Activated CD8-positive, alpha-beta memory T cell treated with anti-CD3 and anti-CD28 coated beads for 1 hour (primary cell): ENCODE results near the gene MED31.
"Not testable (repeated sequence)": the region's sequence is repeated elsewhere in the genome, so short reads cannot be mapped to it uniquely, and the experiment has no call there.

ENCODE experiments used
- DNase-seq, 2 donors: peaks; one replicate each; pipeline ENCODE4 v3.0.0-alpha.2; 2020; ENCODE audit warnings: low read depth in 1 of 2; ENCODE audit errors: extremely low read depth in 1 of 2

The MED31 gene

DNA sequence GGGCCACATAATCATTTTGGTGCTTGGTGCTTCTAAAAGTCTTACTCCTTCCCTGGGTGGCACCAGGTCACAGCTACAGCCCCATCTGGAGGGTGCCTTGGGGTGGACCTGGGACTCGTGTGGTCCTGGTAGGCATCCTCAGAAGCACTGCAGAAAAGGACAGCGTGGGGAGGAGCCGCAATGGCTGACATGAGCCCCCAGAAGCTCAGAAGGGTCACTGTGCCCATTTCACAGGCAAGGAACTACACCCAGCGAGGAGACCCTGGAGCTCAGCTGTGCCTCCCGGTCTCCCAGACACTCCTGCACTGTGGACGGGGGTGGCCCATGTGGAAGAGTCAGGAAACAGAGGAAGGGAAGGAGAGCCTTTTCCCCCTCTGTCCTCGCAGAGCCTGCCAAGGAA is 26.5 kb upstream of the MED31 start:
- DNase-seq: no peak

DNA sequence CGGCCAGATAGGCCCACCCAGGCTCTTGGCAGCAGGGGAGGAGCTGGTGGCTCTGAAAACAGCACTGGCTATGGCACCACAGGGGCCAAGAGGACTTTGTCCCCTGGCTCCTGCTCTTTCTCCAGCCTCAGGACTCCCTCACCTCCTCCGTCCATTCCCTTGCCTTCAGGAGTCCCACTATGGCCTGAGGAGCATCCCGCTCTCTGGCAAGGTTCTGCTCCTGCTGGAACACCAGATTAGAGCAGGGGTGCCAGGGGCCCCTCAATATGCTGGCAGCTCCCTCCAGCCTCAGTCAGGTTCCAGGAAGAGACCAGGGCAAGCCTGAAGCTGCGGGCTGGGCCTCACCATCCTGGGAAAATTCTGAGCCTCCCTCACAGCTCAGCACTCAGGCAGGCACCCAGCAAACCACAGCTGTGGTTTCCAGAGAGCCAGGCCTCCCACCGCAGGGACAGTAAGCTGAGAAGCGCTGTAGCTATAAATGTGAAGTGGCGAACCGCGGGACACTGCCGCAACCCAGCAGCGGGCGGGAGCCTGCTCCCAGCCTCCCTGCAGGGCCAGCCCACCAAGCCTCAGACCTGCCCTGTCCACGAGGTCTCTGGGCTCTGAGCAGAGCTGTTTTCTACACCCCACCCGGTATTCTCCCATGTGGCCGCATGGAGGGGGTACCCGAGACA is 25.9 kb upstream of the MED31 start:
- no peak for DNase-seq

DNA sequence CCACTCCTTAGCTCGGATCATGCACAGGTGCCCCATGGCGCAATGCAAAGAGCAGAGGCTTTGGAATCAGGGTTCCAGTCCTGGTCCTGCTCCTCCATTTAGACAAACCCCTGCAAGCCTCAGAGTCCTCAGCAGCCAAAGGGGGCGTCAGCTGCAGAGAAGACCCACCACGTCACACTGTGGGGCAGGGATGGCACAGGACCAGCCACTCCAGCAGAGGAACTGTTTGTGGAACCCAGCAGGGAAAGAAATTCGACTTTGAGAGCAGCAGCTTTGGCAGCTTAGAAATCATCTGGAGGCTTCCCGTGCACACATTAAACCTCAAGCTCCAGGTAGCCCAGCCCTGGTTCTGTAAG is 25.4 kb upstream of the MED31 start:
- no peak for DNase-seq

DNA sequence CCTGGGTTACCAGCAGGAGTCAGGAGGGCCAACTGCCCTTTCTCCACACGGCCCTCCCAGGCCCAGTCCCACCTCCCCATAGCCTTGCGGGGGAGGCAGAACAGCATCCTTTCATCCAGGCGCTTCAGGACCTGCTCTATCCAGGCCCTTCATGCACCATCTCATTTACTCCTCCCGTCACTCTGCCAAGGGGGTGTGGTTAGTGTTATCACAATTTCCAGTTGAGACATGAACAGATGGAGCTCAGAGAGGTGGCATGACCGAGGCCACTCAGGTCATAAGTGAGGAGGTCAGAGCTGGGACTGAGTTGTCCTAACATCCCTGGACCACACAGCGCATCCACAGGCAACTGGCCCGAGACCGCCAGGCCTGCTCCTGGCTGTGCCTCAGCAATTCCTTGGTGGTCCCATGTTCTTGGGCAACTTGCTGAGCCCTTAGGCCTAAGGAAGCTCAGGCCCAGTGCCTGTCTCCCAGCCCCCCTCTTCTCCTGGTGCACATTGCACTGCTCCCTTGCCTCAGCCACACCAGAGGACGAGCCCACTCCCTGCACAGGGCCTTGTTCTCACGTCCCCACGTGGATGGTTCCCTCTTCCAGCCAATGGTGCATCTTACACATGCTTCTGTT is 23.9 kb upstream of the MED31 start:
- no peak for DNase-seq

DNA sequence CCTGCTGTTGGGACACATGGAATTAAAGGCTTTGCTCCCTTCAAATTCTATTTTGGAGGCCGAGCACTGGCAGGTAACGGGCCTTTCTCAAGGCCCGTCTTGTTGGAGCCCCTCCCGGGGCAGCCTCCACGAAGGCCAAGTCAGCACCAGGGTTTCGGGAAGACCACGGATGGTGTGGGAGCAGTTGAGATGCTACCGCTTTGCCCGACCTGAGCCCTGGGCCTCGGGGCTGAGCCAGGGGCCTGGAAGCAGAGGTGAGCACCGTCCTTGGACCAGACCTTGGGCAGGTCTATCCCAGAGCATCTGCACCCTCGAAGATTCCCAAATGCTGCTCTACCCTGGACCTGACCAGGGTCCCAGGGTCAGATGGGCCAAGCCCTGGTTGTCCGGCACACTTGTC is 23.2 kb upstream of the MED31 start:
- no peak for DNase-seq

DNA sequence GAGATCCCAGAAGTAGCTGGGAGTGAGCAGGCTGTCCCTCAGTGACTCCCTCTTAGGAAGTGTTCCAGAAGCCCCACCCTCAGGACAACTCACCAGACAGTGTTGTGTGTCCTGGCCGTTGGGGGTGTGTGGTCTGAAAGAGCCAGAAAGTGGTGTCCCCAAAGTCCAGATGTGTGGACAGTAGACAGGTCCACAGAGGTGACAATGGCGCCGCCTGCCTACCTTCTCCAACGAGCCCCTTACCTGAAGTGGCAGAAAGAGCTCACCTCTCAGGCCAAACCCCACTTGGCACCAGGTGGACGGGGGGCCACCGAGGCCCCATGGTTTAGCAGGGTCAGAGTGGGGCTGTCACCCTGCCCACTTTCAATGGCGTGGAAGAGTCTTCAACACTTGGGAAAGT is 20.0 kb upstream of the MED31 start:
- DNase-seq: no peak

DNA sequence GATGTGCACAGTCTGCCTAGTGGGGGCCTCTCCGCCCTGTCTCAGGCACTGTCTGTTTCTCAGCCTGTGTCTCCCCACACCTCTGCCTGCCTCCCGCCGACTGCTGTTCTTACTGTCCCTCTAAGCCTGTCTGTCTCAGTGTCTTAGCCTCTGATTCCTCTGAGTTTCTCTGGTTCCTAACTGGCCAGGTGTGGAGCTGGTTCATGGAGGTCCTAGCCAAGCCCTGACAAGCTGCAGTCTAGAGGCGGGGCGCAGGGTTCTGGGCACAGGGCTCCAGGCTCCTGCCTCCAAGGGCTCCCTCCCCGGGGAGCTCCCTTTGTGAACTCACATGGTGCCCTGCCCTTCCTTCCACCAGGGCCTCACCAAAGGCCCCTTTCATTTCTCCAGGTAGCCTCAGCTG is 19.6 kb upstream of the MED31 start:
- DNase-seq: no peak

DNA sequence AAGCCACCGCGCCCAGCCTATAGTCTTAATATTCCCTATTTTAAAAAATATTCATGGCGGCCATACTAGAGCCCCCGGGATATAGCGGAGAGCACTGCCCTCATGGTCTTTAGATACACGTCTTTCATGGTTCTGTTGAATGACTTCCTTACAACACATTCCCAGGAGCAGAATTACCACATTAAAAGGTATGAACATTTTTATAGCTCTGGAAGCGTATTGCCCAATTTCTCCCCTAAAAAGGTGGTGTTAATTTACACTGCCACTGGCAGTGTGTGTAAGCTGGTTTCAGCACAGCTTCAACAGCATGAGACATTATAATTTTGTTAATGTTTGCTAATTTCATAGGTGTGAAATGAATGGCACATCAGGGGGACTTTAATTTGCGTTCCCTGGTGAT is 19.2 kb upstream of the MED31 start:
- no peak for DNase-seq

DNA sequence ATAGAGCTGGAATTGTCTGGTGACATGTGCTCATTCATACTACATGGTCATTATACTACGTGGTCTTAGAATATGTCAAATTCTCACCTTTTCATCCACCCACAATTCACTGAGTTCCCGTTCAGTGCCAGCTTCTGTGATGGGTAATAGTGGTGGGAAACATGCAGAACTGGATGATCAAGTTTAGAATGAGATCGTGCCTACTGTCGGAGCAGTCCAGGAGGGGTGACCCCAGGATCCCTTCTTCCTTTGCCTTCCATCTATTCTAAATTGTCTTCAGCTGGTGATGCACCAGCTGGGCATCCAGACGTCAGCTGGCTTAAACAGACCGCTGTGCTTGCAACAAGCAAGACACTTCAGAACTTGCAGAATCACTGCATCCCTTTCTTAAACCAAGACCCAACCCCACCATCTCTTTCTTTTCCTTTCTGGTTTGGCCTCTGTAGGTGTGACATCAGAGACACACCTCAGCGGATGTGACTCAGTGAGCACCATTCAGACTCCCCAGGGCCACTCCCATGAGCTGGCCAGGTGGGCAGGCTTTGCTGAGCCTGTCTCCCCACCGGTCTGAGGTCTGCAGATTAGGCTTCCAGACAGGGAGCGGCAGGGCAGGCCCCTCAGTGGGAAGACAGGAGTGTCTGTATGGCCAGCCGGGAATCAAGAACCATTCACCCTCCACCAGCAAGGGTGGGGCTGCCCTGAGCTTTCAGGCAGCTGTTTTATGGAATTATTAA is 18.2 kb upstream of the MED31 start:
- DNase-seq: no peak

DNA sequence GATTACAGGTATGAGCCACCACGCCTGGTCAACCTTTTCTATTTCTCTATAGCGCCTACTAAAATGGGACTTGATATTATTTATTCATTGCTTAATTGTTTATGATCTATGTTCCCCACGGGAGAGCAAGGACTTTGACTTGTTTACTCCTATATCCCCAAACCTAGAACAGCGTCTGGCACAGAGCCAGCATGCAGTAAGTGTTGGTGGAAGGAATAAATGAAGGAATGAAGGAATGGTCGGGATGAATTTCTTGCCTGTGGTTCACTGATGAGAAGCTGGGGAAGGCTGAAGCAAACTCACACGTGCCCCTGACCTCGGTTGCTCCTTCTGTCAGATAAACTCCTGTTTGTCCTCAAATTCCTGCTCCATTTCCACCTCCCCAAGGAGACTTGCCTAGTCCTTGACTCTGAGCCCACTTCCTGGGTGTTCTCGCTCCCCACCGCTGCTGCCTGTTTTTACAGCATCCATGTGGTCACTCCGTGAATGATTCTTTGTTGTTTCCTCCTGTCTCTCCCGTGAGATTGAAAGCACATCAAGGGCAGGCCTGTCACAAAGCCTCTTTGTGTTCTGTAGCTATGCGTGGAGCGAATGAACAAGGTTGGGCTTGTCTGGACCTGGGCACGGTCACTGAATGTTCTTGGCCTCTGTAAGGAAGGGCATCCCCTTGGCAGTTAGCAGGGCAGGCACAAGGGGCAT is 17.5 kb upstream of the MED31 start:
- no peak for DNase-seq

DNA sequence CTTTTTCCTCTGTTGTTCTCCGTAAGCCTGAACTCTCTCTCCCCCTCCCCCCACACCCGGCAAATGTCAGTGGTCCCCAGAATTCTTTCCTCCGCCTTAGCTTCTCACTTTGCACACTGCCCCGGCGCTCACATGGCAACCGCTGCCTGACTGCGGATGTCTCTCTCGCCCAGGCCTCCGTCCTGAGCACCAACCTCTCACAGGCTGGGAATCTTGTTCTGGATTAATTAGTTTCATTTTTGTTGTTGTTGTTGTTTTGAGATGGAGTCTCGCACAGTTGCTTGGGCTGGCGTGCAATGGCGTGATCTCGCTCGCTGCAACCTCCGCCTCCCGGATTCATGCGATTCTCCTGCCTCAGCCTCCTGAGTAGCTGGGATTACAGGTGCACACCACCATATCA is 16.8 kb upstream of the MED31 start:
- no peak for DNase-seq

DNA sequence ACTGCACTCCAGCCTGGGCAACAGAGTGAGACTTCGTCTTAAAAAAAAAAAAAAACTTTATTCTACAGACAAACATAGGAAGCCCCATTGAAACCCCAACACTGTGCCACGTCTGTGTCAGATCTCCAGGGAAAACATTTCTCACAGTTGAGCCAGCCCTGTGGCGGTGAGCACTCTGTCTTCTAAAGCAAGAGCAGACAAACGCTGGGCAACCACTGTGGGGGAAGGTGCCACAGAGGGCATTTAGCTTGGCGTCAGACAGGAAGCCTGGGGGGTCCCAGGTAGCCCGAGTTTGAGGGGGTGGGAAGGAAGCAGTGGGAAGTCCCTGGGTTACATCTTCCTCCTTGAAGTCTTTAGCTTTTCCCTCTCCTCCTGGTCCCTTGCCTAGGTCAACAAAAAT is 16.1 kb upstream of the MED31 start:
- DNase-seq: no peak

DNA sequence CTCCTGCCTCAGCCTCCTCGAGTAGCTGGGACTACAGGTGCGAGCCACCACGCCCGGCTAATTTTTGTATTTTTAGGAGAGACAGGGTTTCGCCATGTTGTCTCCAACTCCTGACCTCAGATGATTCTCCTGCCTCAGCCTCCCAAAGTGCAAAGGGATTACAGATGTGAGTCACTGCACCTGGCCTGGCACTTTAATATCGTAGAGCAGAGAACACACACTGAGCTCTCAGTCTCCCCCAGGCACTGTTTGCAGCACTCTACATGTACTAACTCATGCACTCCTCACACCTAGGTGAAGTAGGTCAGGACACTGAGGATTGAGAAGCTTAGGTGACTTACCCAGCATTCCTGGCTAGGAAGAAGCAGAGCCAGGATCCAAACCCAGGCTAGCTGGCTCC is 15.2 kb upstream of the MED31 start:
- no peak for DNase-seq

DNA sequence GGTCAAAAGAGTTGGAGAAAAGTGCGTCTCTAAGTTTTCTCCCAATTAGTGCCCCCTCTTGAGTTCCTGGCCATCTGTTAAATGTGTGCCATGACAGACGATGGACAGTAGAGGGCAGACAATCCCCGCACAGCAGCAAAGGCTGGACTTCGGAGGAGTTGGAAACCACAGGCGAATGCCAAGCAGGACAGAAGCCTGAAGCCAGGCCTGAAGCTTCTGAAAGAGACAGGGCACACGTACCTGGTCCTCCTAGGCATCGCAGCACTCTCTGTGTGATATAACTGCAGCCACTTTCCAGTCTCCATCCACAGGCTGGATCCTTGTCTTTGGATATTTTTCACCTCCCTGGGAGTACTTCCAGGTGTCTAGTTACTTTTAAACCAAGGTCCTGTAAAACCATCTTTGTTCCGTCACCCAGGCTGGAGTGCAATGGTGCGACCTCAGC is 14.7 kb upstream of the MED31 start:
- no peak for DNase-seq

DNA sequence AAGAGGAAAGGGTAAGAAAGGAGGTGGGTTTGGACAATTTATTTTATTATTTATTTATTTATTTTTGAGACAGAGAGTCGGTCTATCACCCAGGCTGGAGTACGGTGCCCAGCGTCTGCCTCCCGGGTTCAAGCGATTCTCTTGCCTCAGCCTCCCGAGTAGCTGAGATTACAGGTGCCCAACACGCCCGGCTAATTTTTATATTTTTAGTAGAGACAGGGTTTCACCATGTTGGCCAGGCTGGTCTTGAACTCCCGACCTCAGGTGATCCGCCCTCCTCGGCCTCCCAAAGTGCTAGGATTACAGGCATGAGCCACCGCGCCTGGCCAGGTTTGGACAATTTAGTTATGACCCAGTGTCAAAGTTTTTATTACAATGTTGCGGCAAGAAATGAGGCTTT is 11.8 kb upstream of the MED31 start:
- DNase-seq: not testable (repeated sequence)

DNA sequence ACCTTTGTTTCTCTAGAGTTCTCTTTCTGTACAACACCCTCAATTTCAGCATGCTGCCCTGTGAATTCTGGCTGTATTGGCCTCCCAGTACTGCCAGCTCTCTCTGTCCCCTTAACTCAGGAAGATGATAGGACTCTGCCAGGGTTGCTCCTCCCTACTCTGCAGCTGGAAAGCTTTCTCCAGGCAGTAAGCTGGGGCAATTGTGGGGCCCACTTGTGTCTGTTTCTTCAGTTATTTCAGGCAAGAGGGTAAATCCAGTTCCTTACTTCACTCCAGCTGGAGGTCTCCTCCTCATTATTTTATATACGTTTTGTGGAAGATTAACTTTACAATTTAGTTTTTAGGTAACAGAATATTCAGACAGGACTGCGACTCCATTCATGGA is 10.1 kb upstream of the MED31 start:
- no peak for DNase-seq

DNA sequence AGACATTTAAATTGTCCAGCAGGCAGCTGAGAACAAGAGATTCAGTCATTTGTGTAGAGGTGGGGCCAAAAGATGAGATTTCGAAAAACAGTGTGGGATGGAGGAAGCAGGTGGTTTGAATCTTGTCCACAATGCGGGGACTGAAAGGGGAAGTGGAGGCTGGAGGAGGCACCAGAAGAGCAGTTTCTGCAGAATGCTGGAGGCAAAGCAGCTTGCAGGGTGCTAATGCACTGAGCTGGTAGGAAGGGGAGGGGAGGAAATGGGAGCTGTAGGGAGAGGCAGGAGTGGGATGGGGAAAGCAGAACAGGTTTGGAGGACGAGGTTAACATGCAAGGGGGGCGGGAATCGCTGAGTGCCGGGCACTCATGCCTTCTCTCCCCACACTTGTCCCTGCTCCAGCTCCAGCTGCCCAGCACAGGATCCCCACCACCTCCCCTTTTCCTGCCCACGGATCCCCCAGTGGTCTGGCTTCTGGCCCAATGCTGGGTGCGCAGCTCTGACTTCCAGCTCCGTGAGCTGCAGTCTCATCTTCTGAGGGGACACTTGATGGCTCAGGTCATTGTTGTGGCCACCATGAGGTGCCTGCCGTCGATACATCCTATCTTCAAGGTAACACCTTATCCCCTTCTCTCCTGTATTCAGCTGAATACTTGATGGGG is 9.5 kb upstream of the MED31 start:
- DNase-seq: no peak

DNA sequence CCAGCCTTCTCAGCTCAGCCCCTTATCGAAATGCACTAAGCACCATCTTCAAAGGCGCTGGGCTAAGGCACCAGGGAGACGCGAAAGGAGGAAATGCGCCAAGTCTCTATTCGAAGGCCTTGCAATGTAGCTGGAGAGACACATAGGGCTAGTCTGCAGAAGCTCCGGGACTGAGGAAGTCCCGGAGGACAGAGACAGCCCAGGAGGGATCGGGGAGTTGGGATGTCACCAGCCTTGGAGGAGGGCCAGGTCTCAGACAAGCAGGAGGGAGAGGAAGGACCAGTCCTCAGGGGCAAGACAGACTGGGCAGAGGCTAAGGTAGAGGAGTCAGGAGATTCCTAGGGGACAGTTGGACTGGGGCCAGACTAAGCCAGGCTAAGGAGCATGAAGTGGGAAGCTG is 8.7 kb upstream of the MED31 start:
- DNase-seq: no peak

DNA sequence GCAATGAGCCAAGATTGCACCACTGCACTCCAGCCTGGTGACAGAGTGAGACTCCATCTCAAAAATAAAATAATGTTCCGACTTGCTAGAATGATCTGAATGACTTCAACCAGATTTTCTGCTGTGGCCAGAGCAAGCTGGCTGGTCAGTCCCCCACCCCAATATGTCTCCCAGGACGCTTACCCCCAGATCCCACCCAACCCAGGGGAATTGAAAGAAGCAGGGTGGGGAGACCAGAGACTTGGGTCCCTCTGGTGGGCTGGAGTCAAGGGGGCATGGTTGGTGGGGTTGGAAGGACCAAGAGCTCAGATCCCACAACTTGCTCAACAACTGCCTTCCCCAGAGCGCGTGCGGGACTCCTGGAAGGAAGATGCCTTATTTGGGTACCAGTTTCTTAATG is 7.0 kb upstream of the MED31 start:
- not testable (repeated sequence) for DNase-seq

DNA sequence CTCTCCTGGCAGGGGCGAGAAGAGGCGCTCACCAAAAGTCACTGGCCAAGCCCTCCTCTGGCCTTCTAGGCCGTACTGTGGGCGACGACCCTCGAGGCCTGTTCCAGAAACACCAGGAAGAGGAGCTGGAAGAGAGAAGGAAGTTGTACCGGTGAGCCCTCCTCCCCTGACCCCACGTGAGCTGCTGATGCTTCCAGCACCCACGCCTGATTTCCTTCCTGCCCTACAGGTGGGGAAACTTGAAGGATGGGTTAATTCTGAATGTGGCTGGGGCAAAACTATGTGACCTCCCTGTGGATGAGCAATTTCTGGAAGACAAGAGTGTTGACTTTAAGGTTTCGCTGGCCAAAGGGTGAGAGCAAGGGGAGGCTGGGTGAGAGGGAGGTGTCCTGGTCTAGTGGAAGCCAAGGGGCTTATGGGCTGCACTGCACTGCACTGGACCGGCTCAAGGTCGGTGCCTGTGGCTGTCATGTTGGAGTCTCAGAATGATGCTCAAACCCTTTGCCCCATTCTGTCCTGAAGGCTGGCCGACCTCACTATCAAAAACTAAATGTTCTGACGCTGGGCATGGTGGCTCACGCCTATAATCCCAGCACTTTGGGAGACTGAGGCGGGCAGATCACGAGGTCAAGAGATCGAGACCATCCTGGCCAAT is 6.4 kb upstream of the MED31 start:
- no peak for DNase-seq
